ENCODE data around the gene CREB5. TPM values are rescaled to one million over a fixed set of nuclear protein-coding genes. Genes with fewer than 3 reads are reported as not detected.

The CREB5 gene
- total and polyA plus RNA-seq, 2 donors from 2014 or later = 3.4 to 27.2 TPM

- intact Hi-C loops (cut with DNase I) = no loop called here
These were observed 116.6 kb downstream of the CREB5 start for GRCh38 chr7:28528899-28529298.

GRCh38 chr7:28529755-28530154 lies 117.4 kb downstream of the CREB5 start:
- no peak for TF ChIP-seq CTCF (IDR thresholded peaks at IDR 0.05; ENCODE audit: borderline replicate concordance, extremely low read depth, insufficient read depth)
- H3K4me3 ChIP-seq (ENCODE audit: low read length in 3 of 3) = no peak overlapping the region
- no peak overlapping the region for H3K9ac ChIP-seq (ENCODE audit: low read length in 3 of 3)
- no peaks in the 10 kb centered on the region for H3K9me3 ChIP-seq (ENCODE audit: control insufficient read depth in 2 of 3, insufficient read depth in 1 of 3, low read length in 3 of 3)
- H3K36me3 ChIP-seq (ENCODE audit: control insufficient read depth in 2 of 3, insufficient read depth in 3 of 3, low read length in 3 of 3) = no peaks in the 10 kb centered on the region
- no peaks in the 10 kb centered on the region for H3K4me1 ChIP-seq (ENCODE audit: control insufficient read depth in 2 of 3, insufficient read depth in 2 of 3, low read depth in 1 of 3, low read length in 3 of 3)
- no peak overlapping the region for H3K27ac ChIP-seq (ENCODE audit: low read depth in 2 of 2, low read length in 2 of 2)
- no peaks in the 10 kb centered on the region for H3K27me3 ChIP-seq (ENCODE audit: control insufficient read depth, insufficient read depth, low read length)
- FAIRE-seq = no peak
- no peak for DNase-seq
- intact Hi-C loops (cut with DNase I) = no loop called here

More at GRCh38 chr7:28528899-28529298, 116.6 kb downstream of the CREB5 start:
- no peaks in the 10 kb centered on the region for H3K9me3 ChIP-seq (ENCODE audit: control insufficient read depth in 2 of 3, insufficient read depth in 1 of 3, low read length in 3 of 3)
- no peak overlapping the region for H3K4me3 ChIP-seq (ENCODE audit: low read length in 3 of 3)
- H3K27me3 ChIP-seq (ENCODE audit: control insufficient read depth, insufficient read depth, low read length) = no peaks in the 10 kb centered on the region
- DNase-seq (no peak), FAIRE-seq (no peak)
- TF ChIP-seq CTCF (IDR thresholded peaks at IDR 0.05; ENCODE audit: borderline replicate concordance, extremely low read depth, insufficient read depth) = no peak
- no peaks in the 10 kb centered on the region for H3K36me3 ChIP-seq (ENCODE audit: control insufficient read depth in 2 of 3, insufficient read depth in 3 of 3, low read length in 3 of 3)
- no peak overlapping the region for H3K27ac ChIP-seq (ENCODE audit: low read depth in 2 of 2, low read length in 2 of 2)
- no peaks in the 10 kb centered on the region for H3K4me1 ChIP-seq (ENCODE audit: control insufficient read depth in 2 of 3, insufficient read depth in 2 of 3, low read depth in 1 of 3, low read length in 3 of 3)
- no peak overlapping the region for H3K9ac ChIP-seq (ENCODE audit: low read length in 3 of 3)

- H3K36me3 ChIP-seq (ENCODE audit: control insufficient read depth in 2 of 3, insufficient read depth in 3 of 3, low read length in 3 of 3) = no peaks in the 10 kb centered on the region
- no peak overlapping the region for H3K9ac ChIP-seq (ENCODE audit: low read length in 3 of 3)
- H3K27me3 ChIP-seq (ENCODE audit: control insufficient read depth, insufficient read depth, low read length) = no peaks in the 10 kb centered on the region
- no peak for TF ChIP-seq CTCF (IDR thresholded peaks at IDR 0.05; ENCODE audit: borderline replicate concordance, extremely low read depth, insufficient read depth)
- peak in 3 of 5 donors; percentile 23 to 84 (median 58) for DNase-seq
- no peaks in the 10 kb centered on the region for H3K9me3 ChIP-seq (ENCODE audit: control insufficient read depth in 2 of 3, insufficient read depth in 1 of 3, low read length in 3 of 3)
- H3K4me3 ChIP-seq (ENCODE audit: low read length in 3 of 3) = no peak overlapping the region
- no peak for FAIRE-seq
- intact Hi-C loops (cut with DNase I) = no loop called here
- no peaks in the 10 kb centered on the region for H3K4me1 ChIP-seq (ENCODE audit: control insufficient read depth in 2 of 3, insufficient read depth in 2 of 3, low read depth in 1 of 3, low read length in 3 of 3)
- no peak overlapping the region for H3K27ac ChIP-seq (ENCODE audit: low read depth in 2 of 2, low read length in 2 of 2)
These were observed 118.0 kb downstream of the CREB5 start for GRCh38 chr7:28530175-28530802.

- H3K9ac ChIP-seq (ENCODE audit: low read length in 3 of 3) = no peak overlapping the region
- H3K4me3 ChIP-seq (ENCODE audit: low read length in 3 of 3) = no peak overlapping the region
- intact Hi-C loops (cut with DNase I) = no loop called here
- H3K27me3 ChIP-seq (ENCODE audit: control insufficient read depth, insufficient read depth, low read length) = no peaks in the 10 kb centered on the region
- H3K27ac ChIP-seq (ENCODE audit: low read depth in 2 of 2, low read length in 2 of 2) = no peak overlapping the region
- no peaks in the 10 kb centered on the region for H3K4me1 ChIP-seq (ENCODE audit: control insufficient read depth in 2 of 3, insufficient read depth in 2 of 3, low read depth in 1 of 3, low read length in 3 of 3)
- H3K9me3 ChIP-seq (ENCODE audit: control insufficient read depth in 2 of 3, insufficient read depth in 1 of 3, low read length in 3 of 3) = no peaks in the 10 kb centered on the region
- H3K36me3 ChIP-seq (ENCODE audit: control insufficient read depth in 2 of 3, insufficient read depth in 3 of 3, low read length in 3 of 3) = no peaks in the 10 kb centered on the region
- FAIRE-seq = no peak
- TF ChIP-seq CTCF (IDR thresholded peaks at IDR 0.05; ENCODE audit: borderline replicate concordance, extremely low read depth, insufficient read depth) = no peak
- no peak for DNase-seq
These were observed 118.5 kb downstream of the CREB5 start for GRCh38 chr7:28530803-28531175.
